ENCODE results near the gene CYB5D1.

The CYB5D1 gene

GRCh38 chr17:7841915-7842379, 15.9 kb upstream of the CYB5D1 start:
- Histone ChIP-seq H3K27ac (peak overlapping the region; percentile 93), H3K4me3 (peak overlapping the region; percentile 76)
- no peak for DNase-seq (ENCODE audit: low spot score)
- TF ChIP-seq CTCF (IDR thresholded peaks at IDR 0.05): no peak

GRCh38 chr17:7842380-7843256, 15.2 kb upstream of the CYB5D1 start:
- TF ChIP-seq CTCF (IDR thresholded peaks at IDR 0.05): no peak
- peak; percentile 93 for DNase-seq (ENCODE audit: low spot score)
- Histone ChIP-seq H3K27ac (peak overlapping the region; percentile 93), H3K4me3 (peak overlapping the region; percentile 76)

GRCh38 chr17:7843257-7843535, 14.6 kb upstream of the CYB5D1 start:
- DNase-seq (ENCODE audit: low spot score): no peak
- Histone ChIP-seq H3K4me3 (peak overlapping the region; percentile 76), H3K27ac (peak overlapping the region; percentile 93)
- no peak for TF ChIP-seq CTCF (IDR thresholded peaks at IDR 0.05)

GRCh38 chr17:7843536-7844291, 14.1 kb upstream of the CYB5D1 start:
- TF ChIP-seq CTCF (IDR thresholded peaks at IDR 0.05): no peak
- DNase-seq (ENCODE audit: low spot score): peak; percentile 92
- Histone ChIP-seq H3K4me3 (peak overlapping the region; percentile 76), H3K27ac (peak overlapping the region; percentile 93)

GRCh38 chr17:7844292-7845154, 13.3 kb upstream of the CYB5D1 start:
- H3K4me3 ChIP-seq: peak overlapping the region; percentile 76
- TF ChIP-seq CTCF (IDR thresholded peaks at IDR 0.05): no peak
- DNase-seq (ENCODE audit: low spot score): peak; percentile 97
- H3K27ac ChIP-seq: peak overlapping the region; percentile 93

- no peak for DNase-seq (ENCODE audit: low spot score)
- H3K4me3 ChIP-seq: peak overlapping the region; percentile 76
- TF ChIP-seq CTCF (IDR thresholded peaks at IDR 0.05): no peak
- peak overlapping the region; percentile 93 for H3K27ac ChIP-seq
These were observed 12.3 kb upstream of the CYB5D1 start for GRCh38 chr17:7845359-7846062.
